Neutrophil (primary cell): ENCODE results near the gene RIC1.
"Not testable (repeated sequence)": the region's sequence is repeated elsewhere in the genome, so short reads cannot be mapped to it uniquely, and the experiment has no call there.

Experiments
- H3K27ac ChIP-seq: fragments of 200-600 bp; sonication (generic); 2 replicates; pipeline ENCODE4 v1.5.1; 2016; ENCODE audit warnings: mild to moderate bottlenecking, moderate library complexity
- H3K27me3 ChIP-seq: fragments of 200-600 bp; sonication (generic); 2 replicates; pipeline ENCODE4 v1.6.0; 2016; ENCODE audit warnings: mild to moderate bottlenecking
- H3K36me3 ChIP-seq: fragments of 200-600 bp; sonication (generic); 2 replicates; pipeline ENCODE4 v1.5.1; 2017
- H3K4me1 ChIP-seq, 2 experiments: fragments of 200-600 bp in 1 of 2; sonication (generic) in 1 of 2; 1 replicate in 1 of 2; 2 replicates in 1 of 2; pipeline versions ENCODE4 v1.5.1 to v1.6.1; 2013 to 2016; ENCODE audit warnings: low read depth in 1 of 2, low read length in 1 of 2, mild to moderate bottlenecking in 1 of 2, moderate library complexity in 1 of 2; ENCODE audit not compliant: control insufficient read depth in 1 of 2, insufficient read depth in 1 of 2
- H3K4me3 ChIP-seq, 2 experiments: fragments of 200-600 bp in 1 of 2; sonication (generic) in 1 of 2; 1 replicate in 1 of 2; 2 replicates in 1 of 2; pipeline ENCODE4 v1.5.1; 2013 to 2016; ENCODE audit warnings: low read depth in 1 of 2, low read length in 1 of 2, mild to moderate bottlenecking in 1 of 2, moderate library complexity in 1 of 2
- H3K9me3 ChIP-seq: fragments of 200-600 bp; sonication (generic); 2 replicates; pipeline ENCODE4 v1.5.1; 2016
- CTCF ChIP-seq: fragments of 200-600 bp; sonication (generic); IDR thresholded peaks from 2 replicates; pipeline ENCODE4 v1.5.1; 2016; ENCODE audit warnings: antibody characterized with exemption

RIC1 gene

GRCh38 chr9:5651246-5651645 is 22.3 kb downstream of the RIC1 start:
- Histone ChIP-seq H3K4me1 (no peaks in the 10 kb centered on the region), H3K36me3 (no peaks in the 10 kb centered on the region), H3K27me3 (no peaks in the 10 kb centered on the region), H3K9me3 (peaks cover 6% of the 10 kb centered on the region), H3K4me3 (no peak overlapping the region), H3K27ac (no peak overlapping the region)
- no peak for TF ChIP-seq CTCF

- TF ChIP-seq CTCF, result no peak
- Histone ChIP-seq H3K36me3 (peaks cover 6% of the 10 kb centered on the region), H3K27ac (no peak overlapping the region)
Measured at GRCh38 chr9:5652821-5653220, 23.9 kb downstream of the RIC1 start.

GRCh38 chr9:5662804-5663203 is 33.9 kb downstream of the RIC1 start:
- not testable (repeated sequence) for H3K4me1 ChIP-seq, H3K9me3 ChIP-seq, H3K27me3 ChIP-seq, H3K4me3 ChIP-seq, H3K36me3 ChIP-seq, H3K27ac ChIP-seq

More at GRCh38 chr9:5652821-5653220, 23.9 kb downstream of the RIC1 start:
- Histone ChIP-seq H3K27me3 (no peaks in the 10 kb centered on the region), H3K4me3 (no peak overlapping the region), H3K9me3 (peaks cover 6% of the 10 kb centered on the region), H3K4me1 (no peaks in the 10 kb centered on the region)

GRCh38 chr9:5665059-5665458 is 36.2 kb downstream of the RIC1 start:
- no peak overlapping the region for H3K4me3 ChIP-seq
- no peaks in the 10 kb centered on the region for H3K9me3 ChIP-seq
- H3K36me3 ChIP-seq, result no peaks in the 10 kb centered on the region
- H3K27ac ChIP-seq, result no peak overlapping the region
- H3K4me1 ChIP-seq, result no peaks in the 10 kb centered on the region
- H3K27me3 ChIP-seq, result no peaks in the 10 kb centered on the region
- no peak for TF ChIP-seq CTCF

GRCh38 chr9:5667391-5667790 is 38.5 kb downstream of the RIC1 start:
- H3K27me3 ChIP-seq, result no peaks in the 10 kb centered on the region
- no peak overlapping the region for H3K27ac ChIP-seq
- TF ChIP-seq CTCF, result no peak
- H3K9me3 ChIP-seq, result no peaks in the 10 kb centered on the region
- no peaks in the 10 kb centered on the region for H3K4me1 ChIP-seq
- H3K36me3 ChIP-seq, result no peaks in the 10 kb centered on the region
- H3K4me3 ChIP-seq, result no peak overlapping the region

- H3K27me3 ChIP-seq, result no peaks in the 10 kb centered on the region
- no peak overlapping the region for H3K4me3 ChIP-seq
- no peak for TF ChIP-seq CTCF
- no peaks in the 10 kb centered on the region for H3K36me3 ChIP-seq
- H3K9me3 ChIP-seq, result no peaks in the 10 kb centered on the region
- H3K4me1 ChIP-seq, result no peaks in the 10 kb centered on the region
- H3K27ac ChIP-seq, result no peak overlapping the region
Measured at GRCh38 chr9:5670079-5670478, 41.2 kb downstream of the RIC1 start.
